ENCODE measurements around the gene TCP11.

The TCP11 gene

GRCh38 chr6:35128496-35128895 lies 12.6 kb downstream of the TCP11 start:
- no peak for TF ChIP-seq CTCF (IDR thresholded peaks at IDR 0.05)

GRCh38 chr6:35128042-35128441 lies 13.1 kb downstream of the TCP11 start:
- TF ChIP-seq CTCF (IDR thresholded peaks at IDR 0.05), result no peak

GRCh38 chr6:35124356-35124755 lies 16.8 kb downstream of the TCP11 start:
- TF ChIP-seq CTCF (IDR thresholded peaks at IDR 0.05), result no peak

GRCh38 chr6:35120746-35121145 lies 20.4 kb downstream of the TCP11 start:
- no peak for TF ChIP-seq CTCF (IDR thresholded peaks at IDR 0.05)

- TF ChIP-seq CTCF (IDR thresholded peaks at IDR 0.05), result no peak
Observed at GRCh38 chr6:35108309-35108885, 32.7 kb downstream of the TCP11 start.

GRCh38 chr6:35105078-35105477 lies 36.1 kb downstream of the TCP11 start:
- TF ChIP-seq CTCF (IDR thresholded peaks at IDR 0.05), result no peak

- no peak for TF ChIP-seq CTCF (IDR thresholded peaks at IDR 0.05)
Observed at GRCh38 chr6:35099116-35099515, 42.0 kb downstream of the TCP11 start.

Data from LNCAP (cell line).